ENCODE results near the gene ZNF827.
A peak's percentile ranks its signal among the peaks of the same experiment; 100 is the strongest.

ZNF827 gene

DNA sequence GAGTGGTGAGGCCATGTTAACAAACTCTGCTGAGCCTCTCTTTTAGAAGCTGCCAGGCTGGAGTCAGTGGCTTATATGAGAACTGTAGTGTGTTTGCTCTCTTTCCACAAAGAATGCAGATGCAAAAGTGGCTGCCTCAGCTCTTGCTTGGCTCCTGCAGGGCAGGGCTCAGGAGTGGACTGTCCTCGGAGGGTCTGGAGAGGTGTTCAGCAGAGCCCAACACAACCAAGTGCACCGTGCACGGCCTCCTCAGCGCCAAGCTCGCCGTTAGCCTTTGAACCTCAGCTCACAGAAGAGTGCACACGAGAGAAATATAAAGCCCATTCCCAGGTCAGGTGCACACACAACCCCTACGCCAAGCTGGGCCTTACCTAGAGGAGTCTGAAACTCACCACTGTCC, 175.9 kb downstream of the ZNF827 start:
- no peak for DNase-seq (ENCODE audit: low read depth in 2 of 2)

- DNase-seq (ENCODE audit: low read depth in 2 of 2) = no peak
Observed at GRCh38 chr4:145760961-145761929, 177.4 kb downstream of the ZNF827 start.

GRCh38 chr4:145760176-145760575, 178.4 kb downstream of the ZNF827 start:
- DNase-seq (ENCODE audit: low read depth in 2 of 2) = no peak

DNA sequence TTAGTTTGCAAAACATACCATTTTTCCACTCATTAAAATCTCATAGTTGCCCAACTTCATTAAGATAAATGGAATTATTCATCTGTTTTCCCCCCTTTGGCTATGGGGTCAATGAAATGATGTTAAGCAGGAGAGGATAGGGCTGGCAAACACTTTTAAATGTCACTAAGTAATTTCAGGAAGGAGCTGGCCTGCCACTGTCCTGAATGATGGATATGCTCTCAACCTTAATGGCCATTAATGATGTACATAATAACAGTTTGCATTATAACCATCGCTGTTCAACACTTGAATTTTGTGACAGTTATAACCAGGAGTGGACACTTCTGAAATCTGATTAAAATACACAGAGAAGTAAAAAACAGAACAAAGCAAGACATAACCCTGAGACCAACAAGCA, 181.4 kb downstream of the ZNF827 start:
- DNase-seq (ENCODE audit: low read depth in 2 of 2) = no peak

- no peak for DNase-seq (ENCODE audit: low read depth in 2 of 2)
Observed at GRCh38 chr4:145756244-145756643, 182.4 kb downstream of the ZNF827 start.

GRCh38 chr4:145755802-145756201, 182.8 kb downstream of the ZNF827 start:
- no peak for DNase-seq (ENCODE audit: low read depth in 2 of 2)

- no peak for DNase-seq (ENCODE audit: low read depth in 2 of 2)
Observed at GRCh38 chr4:145743641-145744040, 195.0 kb downstream of the ZNF827 start.

- DNase-seq (ENCODE audit: low read depth in 2 of 2) = no peak
Observed at GRCh38 chr4:145740806-145741205, 197.8 kb downstream of the ZNF827 start.

- no peak for DNase-seq (ENCODE audit: low read depth in 2 of 2)
Observed at GRCh38 chr4:145739845-145740244, 198.8 kb downstream of the ZNF827 start.

DNA sequence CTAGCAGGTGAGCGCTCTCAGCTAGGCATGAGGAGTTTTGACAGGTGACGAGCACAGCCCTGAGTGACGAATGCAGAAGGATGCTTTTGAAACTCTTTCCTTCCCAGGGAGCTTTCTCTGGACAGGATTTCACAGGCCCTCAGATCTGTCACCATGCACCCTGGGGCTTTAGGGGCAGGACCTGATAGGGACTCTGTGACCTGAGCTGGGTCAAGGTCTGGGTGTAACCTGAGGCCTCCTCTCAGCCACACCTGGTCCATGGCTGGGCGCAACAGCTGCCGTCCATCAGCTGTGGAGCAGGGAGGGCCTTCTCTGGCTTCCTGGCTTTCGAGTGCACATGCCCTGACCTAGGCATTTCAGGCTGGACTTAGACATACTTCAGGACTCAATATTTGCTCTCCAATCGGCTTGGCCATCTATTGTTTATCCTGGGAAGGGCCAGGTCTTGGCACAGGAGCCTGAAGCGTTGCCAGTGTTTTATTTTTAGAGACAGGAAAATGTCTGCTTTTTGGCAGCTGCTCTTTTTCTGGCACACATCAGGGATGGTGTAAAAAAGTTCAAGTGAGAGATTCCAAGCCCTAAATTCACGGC, 202.3 kb downstream of the ZNF827 start:
- DNase-seq (ENCODE audit: low read depth in 2 of 2) = no peak

GRCh38 chr4:145735827-145736226, 202.8 kb downstream of the ZNF827 start:
- no peak for DNase-seq (ENCODE audit: low read depth in 2 of 2)

GRCh38 chr4:145735347-145735675, 203.3 kb downstream of the ZNF827 start:
- DNase-seq (ENCODE audit: low read depth in 2 of 2) = peak; percentile 90 to 92

DNA sequence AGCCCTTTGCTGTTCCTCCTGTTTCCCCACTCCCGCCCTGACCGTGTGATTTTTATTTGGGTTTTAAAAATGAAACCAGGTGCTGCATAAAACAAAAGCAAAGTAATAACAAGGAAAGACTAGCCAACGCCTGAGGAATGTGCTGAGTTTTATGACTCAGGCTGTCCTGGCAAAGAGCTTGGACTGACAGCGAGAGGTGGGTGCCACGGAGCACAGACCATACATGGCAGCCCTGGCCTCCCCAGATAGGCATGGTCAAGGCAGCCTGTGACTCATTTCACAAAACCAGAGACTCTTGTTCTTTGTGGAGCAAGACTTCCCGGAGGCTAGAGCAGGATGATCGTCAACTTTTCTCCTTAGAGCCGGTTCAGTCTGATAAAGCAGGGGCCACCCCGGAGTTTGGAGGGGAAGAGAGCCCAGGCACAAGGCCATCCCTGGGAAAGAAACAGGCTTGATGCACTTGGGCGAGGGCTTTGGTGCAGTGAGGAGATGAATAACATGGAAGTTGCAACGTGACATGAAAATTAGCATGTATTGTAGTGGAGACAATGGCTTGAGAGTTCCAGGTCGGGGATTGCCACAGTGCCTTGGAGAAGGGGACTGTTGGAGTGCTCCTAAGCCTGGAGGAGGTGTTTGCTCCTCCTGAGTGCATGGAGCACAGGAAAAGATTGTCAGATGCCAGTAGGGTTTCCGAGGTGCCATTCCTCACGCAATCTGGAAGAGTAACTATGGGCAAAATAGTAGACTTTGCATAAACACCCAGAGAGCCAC, 203.9 kb downstream of the ZNF827 start:
- peak; percentile 84 to 86 for DNase-seq (ENCODE audit: low read depth in 2 of 2)

DNA sequence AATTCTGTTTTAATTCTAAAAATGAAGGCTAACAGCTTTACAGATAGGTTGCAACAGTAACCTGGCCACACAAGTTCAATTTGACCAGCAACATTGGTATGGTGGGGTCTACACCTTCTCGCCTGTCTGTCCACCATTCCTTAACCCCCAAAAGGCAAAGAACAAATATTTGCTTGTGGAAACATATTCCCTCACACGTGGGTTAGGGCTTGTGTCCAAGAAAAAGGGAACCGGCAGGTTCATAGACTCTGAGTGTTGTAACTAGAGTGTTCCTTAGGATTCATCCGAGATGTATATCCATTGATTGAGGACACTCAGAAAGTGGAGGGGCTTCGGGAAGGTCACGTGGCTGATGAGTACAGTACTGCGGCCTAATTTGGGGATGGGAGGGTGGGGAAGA, 204.6 kb downstream of the ZNF827 start:
- DNase-seq (ENCODE audit: low read depth in 2 of 2) = no peak

DNA sequence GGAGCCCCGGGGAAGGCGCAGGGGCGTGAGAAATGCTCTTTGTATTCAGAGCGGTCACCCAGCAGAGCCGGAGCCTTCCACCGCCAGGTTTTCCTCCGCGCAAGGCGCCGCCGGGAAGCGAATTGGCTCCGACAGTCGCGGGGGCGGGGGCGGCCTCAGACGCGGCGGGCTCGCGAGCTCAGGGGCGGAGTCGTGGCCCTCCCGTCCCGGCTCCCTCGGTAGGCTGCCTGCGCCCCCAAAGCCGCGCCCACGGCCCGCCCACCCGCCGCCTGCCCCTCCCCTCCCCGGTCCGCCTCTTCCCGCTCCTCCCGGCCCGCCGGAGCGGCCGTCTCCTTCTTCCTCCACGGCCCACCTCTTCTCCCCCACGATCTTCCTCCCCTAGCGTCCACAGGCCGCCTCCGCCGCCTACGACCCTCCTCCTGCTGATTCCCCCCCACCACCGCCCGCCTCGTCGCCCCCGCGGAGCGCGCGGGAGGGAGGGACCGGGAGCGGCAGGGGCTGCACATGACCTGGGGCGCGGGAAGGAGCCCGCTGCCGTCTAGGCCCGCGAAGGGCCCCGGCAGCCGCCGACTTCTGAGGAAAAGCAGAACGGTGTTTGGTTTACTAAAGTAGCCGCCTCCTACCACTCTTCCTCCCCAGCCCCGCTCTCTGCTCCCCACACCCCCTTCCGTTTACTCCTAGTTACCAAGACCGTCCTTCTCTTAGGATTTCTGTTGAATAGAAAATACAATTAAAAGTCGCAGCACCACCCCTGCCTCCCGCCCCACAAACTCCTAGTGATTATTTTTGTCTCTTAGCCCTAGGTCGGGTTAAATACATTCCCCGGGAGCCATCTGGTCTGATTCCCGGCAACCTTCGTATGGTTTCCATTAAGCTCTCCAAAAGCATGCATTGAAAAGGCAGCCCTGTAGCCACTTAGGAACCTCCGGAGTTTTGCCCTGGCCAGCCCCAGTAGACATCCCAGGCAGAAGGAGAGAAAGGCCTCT, 205.4 kb downstream of the ZNF827 start:
- peak; percentile 87 to 88 for DNase-seq (ENCODE audit: low read depth in 2 of 2)

- no peak for DNase-seq (ENCODE audit: low read depth in 2 of 2)
Observed at GRCh38 chr4:145732001-145732815, 206.4 kb downstream of the ZNF827 start.

DNA sequence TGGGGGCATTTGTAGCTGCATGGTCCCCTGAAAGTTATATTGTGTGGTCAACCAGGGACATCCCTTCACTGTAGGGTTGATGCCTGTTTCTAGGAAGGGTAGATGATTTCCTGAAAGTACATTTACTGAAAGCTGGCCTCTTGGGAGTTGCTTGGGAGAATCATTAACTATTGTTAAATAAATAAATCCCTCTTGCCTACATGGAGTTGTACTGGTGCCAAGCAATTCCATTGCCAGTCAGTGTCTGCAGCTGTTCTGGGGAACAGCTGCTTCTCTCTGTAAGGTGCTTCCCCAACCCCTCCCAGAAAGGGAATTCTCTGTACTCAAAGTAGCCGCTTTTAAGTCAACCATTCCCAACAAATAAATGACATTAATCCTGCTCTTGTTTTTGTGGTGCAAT, 207.6 kb downstream of the ZNF827 start:
- DNase-seq (ENCODE audit: low read depth in 2 of 2) = peak in 1 of 2 experiments; percentile 31

DNA sequence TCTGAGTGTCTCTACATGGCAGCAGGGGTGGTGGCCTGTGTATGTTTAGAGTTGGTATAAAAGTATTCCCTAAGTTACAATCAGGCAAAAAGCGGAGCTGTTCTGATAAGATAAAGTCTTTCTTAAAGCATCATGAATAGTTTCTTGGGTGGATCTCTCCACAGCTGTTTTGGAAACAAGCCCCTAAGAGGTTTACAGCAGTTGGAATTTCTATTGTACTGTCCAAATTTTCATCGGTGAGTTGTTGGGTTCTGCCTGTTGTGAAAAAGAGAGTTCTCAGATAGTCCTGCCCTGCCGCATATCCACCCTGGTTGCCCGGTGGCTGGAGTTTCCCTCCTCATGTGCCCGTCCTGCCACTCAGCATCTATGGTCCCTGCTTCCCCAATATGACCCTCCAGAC, 208.6 kb downstream of the ZNF827 start:
- no peak for DNase-seq (ENCODE audit: low read depth in 2 of 2)

- no peak for DNase-seq (ENCODE audit: low read depth in 2 of 2)
Observed at GRCh38 chr4:145723336-145723735, 215.3 kb downstream of the ZNF827 start.

- no peak for DNase-seq (ENCODE audit: low read depth in 2 of 2)
Observed at GRCh38 chr4:145722561-145722960, 216.1 kb downstream of the ZNF827 start.

All from fibroblast of skin of left biceps (primary cell).